Measurements from ENCODE around the gene NT5C3A.
"Not testable (repeated sequence)": the region's sequence is repeated elsewhere in the genome, so short reads cannot be mapped to it uniquely, and the experiment has no call there.

Gene NT5C3A

GRCh38 chr7:33041631-33042428, 20.7 kb downstream of the NT5C3A start:
- DNase-seq (ENCODE audit: low read depth) = no peak

GRCh38 chr7:33040803-33041516, 21.6 kb downstream of the NT5C3A start:
- peak; percentile 66 for DNase-seq (ENCODE audit: low read depth)

GRCh38 chr7:33039903-33040292, 22.7 kb downstream of the NT5C3A start:
- no peak for DNase-seq (ENCODE audit: low read depth)

- DNase-seq (ENCODE audit: low read depth) = no peak
Measured at GRCh38 chr7:33039257-33039902, 23.2 kb downstream of the NT5C3A start.

- DNase-seq (ENCODE audit: low read depth) = no peak
Measured at GRCh38 chr7:33038639-33039038, 23.9 kb downstream of the NT5C3A start.

GRCh38 chr7:33035776-33036175, 26.8 kb downstream of the NT5C3A start:
- DNase-seq (ENCODE audit: low read depth) = no peak

GRCh38 chr7:33024189-33024757, 38.3 kb downstream of the NT5C3A start:
- no peak for DNase-seq (ENCODE audit: low read depth)

GRCh38 chr7:33012364-33012763, 50.2 kb downstream of the NT5C3A start:
- no peak for DNase-seq (ENCODE audit: low read depth)

- DNase-seq (ENCODE audit: low read depth) = no peak
Measured at GRCh38 chr7:33009734-33010133, 52.8 kb downstream of the NT5C3A start.

GRCh38 chr7:33005690-33006089, 56.9 kb downstream of the NT5C3A start:
- not testable (repeated sequence) for DNase-seq (ENCODE audit: low read depth)

- not testable (repeated sequence) for DNase-seq (ENCODE audit: low read depth)
Measured at GRCh38 chr7:33005193-33005592, 57.4 kb downstream of the NT5C3A start.

GRCh38 chr7:33004104-33004616, 58.4 kb downstream of the NT5C3A start:
- DNase-seq (ENCODE audit: low read depth) = not testable (repeated sequence)

GRCh38 chr7:33003111-33003510, 59.5 kb downstream of the NT5C3A start:
- DNase-seq (ENCODE audit: low read depth) = not testable (repeated sequence)

GRCh38 chr7:32999380-32999779, 63.2 kb downstream of the NT5C3A start:
- not testable (repeated sequence) for DNase-seq (ENCODE audit: low read depth)

- not testable (repeated sequence) for DNase-seq (ENCODE audit: low read depth)
Measured at GRCh38 chr7:32998361-32999171, 64.0 kb downstream of the NT5C3A start.

- DNase-seq (ENCODE audit: low read depth) = not testable (repeated sequence)
Measured at GRCh38 chr7:32997956-32998355, 64.6 kb downstream of the NT5C3A start.

- DNase-seq (ENCODE audit: low read depth) = not testable (repeated sequence)
Measured at GRCh38 chr7:32992750-32993149, 69.8 kb downstream of the NT5C3A start.

- DNase-seq (ENCODE audit: low read depth) = not testable (repeated sequence)
Measured at GRCh38 chr7:32991975-32992700, 70.4 kb downstream of the NT5C3A start.

- not testable (repeated sequence) for DNase-seq (ENCODE audit: low read depth)
Measured at GRCh38 chr7:32991068-32991585, 71.4 kb downstream of the NT5C3A start.

GRCh38 chr7:32988148-32988547, 74.4 kb downstream of the NT5C3A start:
- not testable (repeated sequence) for DNase-seq (ENCODE audit: low read depth)

All from stimulated activated CD4-positive, alpha-beta T cell treated with anti-CD3 and anti-CD28 coated beads, Interleukin-2, amount 100 ng/mL, for 4 hours (primary cell).